CMK (cell line): Measurements from ENCODE around the gene PYY.
"Not testable (repeated sequence)": the region's sequence is repeated elsewhere in the genome, so short reads cannot be mapped to it uniquely, and the experiment has no call there.

Experiments
- DNase-seq: peaks from one replicate; pipeline ENCODE4 v3.0.0-alpha.2; 2010; ENCODE audit warnings: low read depth

Gene PYY

DNA sequence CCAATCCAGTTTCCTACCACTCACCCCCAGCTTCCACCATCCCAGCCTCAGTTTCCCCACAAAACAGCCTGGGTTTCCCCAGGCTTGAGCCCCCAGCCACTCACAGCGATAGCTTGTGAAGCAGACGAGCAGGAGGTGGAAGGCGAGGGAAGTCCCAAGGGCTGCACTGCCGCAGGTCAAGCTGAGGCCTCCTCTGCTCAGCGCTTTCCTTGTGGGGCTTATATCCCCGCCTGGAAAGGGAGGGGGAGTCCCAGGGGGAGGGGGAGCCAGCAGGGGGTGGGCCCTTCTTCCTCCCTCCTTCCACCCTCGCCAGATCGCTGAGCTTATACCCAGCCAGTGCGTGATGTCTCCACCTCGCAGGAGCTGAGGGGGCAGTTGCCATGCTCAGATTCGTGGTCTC lies at the start of gene PYY:
Gene PYY (minus strand): TSS at position 195 of the 400 bp plus-strand sequence. CDS start 457 bp downstream, outside the sequence.
- DNase-seq = no peak

DNA sequence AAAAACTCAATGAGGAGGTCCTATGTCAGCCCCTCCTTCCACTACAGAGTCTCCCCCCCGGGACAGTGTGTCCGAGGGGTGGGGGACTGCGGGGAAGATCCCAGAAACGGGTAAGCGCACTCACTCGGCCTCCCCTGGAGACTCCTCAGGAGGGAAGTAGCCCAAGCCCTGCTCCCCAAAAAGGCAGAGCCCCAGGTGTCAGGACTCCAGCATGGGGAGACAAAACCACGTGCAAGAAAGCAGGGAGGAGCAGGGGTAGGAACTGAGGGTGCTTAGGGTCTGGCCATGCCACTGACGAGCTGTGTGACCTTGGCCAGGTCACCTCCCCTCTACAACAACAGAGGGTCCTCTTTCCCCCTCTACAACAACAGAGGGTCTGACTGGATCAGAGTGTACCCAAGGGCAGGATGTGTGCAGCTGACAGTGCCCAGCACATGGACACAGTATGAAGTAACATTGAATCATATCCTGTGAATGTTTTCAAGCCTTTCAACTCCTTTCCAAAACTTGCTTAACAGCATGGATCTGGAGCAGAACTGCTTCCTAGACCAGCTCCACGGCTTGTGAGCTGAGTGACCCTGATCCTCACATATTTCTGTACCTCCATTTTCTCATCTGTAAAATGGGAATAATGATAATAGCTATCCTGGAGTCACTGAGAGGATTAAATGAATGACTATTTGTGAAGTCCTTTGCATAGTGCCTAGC lies 48.6 kb upstream of the PYY start:
- DNase-seq = no peak

GRCh38 chr17:44001461-44001920 lies 47.8 kb upstream of the PYY start:
- DNase-seq = no peak

DNA sequence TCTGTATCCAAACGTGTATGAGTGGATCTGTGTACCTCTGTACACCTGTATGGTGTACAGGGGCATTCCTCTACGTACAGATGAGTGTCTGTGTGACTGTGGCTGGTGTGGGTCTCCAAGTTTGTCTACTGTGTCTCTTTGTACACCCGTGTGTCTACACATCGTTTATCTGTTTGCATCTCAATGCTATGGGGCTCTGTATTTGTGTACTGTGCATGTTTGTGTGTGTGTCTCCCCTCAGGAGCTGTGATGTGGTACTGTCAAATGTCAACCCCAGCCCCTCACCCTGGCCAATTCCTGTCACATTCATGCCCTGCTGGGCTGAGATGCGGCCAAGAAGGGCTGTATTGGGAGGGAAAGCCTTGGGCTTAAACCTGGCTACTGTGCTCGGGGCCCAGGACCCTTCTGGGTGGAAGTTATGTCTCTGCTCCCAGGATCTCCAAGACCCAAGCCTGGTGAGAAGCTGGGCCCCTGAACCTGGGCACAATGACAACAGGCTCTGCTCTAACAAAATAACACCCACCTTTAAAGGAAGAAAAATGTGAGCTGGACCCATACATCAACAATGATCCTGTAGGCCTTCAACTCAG lies 47.2 kb upstream of the PYY start:
- DNase-seq = no peak

- no peak for DNase-seq
These were observed 46.6 kb upstream of the PYY start for GRCh38 chr17:44000141-44000860.

DNA sequence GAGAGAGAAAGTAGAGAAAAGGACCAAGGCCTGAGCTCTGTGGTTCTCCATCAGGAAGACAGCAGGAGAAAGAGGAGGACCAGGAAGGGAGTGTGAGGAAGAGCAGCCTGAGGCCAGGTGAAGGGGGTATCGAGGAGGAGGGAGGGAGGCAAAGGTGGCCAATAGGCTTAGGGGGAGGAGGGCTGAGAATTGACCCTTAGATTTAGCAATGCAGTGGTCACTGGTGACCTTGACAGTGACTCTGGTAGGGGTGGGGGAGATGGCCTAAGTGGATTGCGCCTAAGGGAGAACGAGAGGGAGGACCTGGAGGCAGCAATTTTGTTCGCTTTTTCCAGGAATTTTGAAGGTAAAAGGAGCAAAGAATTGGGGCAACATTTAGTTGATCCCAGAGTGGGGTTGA lies 45.3 kb upstream of the PYY start:
- DNase-seq = no peak

DNA sequence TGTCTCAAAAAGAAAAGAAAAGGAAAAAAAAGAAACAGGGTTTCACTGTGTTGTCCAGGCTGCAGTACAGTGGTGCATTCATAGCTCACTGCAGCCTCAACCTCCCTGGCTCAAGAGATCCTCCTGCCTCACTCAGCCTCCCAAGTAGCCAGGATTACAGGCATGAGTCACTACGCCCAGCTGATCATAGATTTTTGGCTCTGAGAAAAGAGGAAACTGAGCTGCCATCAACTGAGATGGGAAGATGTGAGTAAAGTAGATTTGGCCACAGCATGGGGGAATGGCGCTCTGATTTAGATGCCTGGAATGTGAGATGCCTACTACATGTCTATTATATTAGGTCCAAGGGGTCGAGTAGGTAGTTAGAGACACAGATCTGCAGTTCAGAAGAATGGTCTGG lies 44.8 kb upstream of the PYY start:
- DNase-seq = no peak

- not testable (repeated sequence) for DNase-seq
These were observed 43.4 kb upstream of the PYY start for GRCh38 chr17:43997180-43997579.

GRCh38 chr17:43995150-43995471 lies 41.4 kb upstream of the PYY start:
- no peak for DNase-seq

GRCh38 chr17:43994272-43995149 lies 40.8 kb upstream of the PYY start:
- no peak for DNase-seq

DNA sequence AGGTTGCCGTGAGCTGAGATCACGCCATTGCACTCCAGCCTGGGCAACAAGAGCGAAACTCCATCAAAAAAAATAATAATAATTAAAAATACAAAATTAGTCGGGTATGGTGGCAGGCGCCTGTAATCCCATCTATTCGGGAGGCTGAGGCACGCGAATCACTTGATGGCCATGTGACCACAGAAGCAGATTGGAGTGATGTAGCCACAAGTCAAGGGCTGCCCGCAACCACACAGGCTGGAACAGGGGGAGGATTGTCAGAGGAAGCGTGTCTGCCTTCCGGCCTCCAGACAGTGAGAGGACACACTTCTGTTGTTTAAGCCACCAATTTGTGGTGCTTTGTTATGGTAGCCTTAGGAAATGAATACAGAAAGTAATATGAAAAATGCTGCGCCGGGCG lies 38.9 kb upstream of the PYY start:
- DNase-seq = no peak

DNA sequence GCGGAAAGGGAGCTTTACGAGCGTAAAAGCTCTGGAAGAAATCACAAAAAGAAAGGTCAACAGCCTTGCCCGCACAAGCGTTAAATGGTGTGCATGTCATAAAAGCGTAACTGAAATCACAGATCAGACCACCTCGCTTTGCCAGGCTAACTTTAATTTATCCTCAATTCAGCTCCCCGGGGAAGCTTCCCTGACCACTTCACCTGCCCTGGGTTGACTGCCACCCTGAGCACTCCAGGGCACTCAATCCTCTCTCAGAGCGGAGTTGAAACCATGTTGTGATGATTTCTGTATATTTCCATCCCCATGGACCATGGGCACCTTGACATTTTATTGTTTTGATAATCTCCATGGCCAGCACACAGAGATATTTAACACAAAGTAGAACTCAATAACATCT lies 34.6 kb upstream of the PYY start:
- DNase-seq = no peak

GRCh38 chr17:43987131-43988021 lies 33.6 kb upstream of the PYY start:
- DNase-seq = no peak

GRCh38 chr17:43986225-43986981 lies 32.7 kb upstream of the PYY start:
- DNase-seq = no peak

DNA sequence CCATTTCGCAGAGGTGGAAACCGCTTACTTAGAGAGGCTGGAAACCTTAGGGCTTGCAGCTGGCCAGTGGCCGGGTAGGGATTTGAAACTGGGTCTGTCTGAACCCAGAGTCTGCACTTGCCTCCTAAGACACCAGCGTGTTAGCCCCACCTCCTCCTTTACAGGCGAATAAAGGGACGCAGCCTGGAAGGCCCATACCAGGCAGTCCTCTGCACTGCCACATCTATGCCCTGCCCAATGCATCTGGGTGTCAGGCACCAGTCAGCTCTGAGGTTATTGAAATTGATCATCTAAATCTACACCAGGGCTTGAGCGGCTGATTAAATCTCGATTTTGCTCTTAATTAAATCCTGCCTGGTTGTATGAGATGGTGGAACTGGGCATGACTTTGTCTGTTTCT lies 30.8 kb upstream of the PYY start:
- DNase-seq = no peak

DNA sequence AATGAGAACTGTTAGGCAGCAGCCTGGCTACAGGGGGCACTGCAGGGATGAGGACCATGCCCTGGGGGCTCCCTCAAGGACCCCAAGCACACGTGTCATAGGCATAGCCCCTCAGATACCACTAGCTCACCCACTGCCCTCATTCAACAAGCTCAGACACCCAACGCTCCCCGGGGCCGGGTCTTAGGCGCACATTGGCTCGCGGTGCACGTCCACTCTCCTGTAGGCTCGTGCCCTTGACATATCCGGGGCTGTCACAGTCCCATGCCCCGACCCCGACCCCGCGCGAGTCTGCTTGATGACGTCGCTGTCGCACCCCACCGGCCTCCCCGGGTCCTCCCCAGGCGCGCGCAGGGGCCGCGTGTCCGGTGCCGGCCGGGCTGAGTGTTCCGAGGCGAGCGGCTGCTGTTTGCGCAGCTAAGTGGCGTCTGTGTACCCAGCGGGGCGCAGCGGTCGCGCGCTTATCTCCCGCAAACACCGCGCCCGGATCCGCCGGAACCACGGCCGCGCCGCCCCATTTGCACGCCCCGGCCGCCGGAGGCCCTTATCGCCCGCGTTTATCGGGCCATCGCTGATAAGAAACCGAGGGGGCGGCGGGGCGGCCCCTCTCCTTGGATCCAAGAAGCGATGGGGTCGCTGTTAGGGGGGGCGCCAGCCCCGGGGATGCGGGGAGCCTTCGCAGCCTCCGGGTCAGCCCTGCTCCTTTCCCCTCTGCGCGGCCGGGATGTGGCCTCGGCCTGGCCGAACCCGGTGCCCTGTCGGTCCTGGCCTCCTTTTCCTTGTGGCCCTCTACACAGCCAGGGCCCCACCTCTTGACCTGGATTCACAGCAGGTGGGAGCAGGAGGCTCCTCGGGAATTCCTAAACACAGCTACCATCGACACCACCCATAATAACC lies 30.0 kb upstream of the PYY start:
- no peak for DNase-seq

DNA sequence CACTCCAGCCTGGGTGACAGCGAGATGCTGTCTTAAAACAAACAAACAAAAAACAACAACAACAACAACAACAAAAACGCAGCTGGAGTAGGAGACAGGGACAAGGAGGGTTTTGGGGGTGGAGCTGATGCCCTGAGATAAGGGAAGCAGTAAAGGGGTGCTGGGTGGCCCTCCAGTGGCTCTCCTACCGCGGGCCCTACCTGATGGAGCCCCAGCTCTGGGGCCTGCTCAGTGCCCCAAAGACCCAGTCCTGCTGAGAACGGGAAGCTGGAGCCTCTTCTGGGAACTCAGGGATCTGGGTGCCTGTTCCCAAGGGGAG lies 29.4 kb upstream of the PYY start:
- no peak for DNase-seq

GRCh38 chr17:43982171-43982570 lies 28.4 kb upstream of the PYY start:
- DNase-seq = no peak

- no peak for DNase-seq
These were observed 25.9 kb upstream of the PYY start for GRCh38 chr17:43979671-43980070.

DNA sequence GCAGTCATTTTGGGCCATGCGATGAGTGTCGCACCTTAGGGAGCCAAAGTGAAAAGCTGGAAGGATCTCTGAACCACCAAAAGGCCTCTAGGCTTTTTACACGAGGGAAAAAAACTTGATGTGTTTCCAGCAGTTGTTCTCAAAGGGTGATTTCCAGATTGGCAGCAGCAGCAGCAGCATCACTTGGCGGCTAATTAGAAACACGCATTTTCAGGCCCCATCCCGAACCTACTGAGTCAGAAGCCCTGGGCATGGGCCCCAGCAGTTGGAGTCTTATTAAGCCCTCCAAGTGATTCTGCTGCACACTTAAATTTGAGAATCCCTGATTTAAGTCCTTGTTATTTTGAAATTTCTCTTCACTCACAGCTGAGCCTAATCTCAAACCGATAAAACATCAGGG lies 25.3 kb upstream of the PYY start:
- no peak for DNase-seq
